ENCODE results near the gene FDXACB1.
"Not testable (repeated sequence)": the region's sequence is repeated elsewhere in the genome, so short reads cannot be mapped to it uniquely, and the experiment has no call there.

FDXACB1 gene

GRCh38 chr11:111910676-111911562, 32.0 kb upstream of the FDXACB1 start:
- no peak for DNase-seq (ENCODE audit: low read depth in 2 of 2)

GRCh38 chr11:111909378-111909777, 30.4 kb upstream of the FDXACB1 start:
- DNase-seq (ENCODE audit: low read depth in 2 of 2), result no peak

- DNase-seq (ENCODE audit: low read depth in 2 of 2), result no peak
These were observed 29.8 kb upstream of the FDXACB1 start for GRCh38 chr11:111908639-111909305.

- DNase-seq (ENCODE audit: low read depth in 2 of 2), result no peak
These were observed 27.7 kb upstream of the FDXACB1 start for GRCh38 chr11:111906680-111907079.

- DNase-seq (ENCODE audit: low read depth in 2 of 2), result no peak
These were observed 26.4 kb upstream of the FDXACB1 start for GRCh38 chr11:111905411-111905810.

- DNase-seq (ENCODE audit: low read depth in 2 of 2), result no peak
These were observed 7.9 kb upstream of the FDXACB1 start for GRCh38 chr11:111886844-111887243.

GRCh38 chr11:111886032-111886431, 7.1 kb upstream of the FDXACB1 start:
- DNase-seq (ENCODE audit: low read depth in 2 of 2), result no peak

GRCh38 chr11:111885053-111885452, 6.1 kb upstream of the FDXACB1 start:
- DNase-seq (ENCODE audit: low read depth in 2 of 2), result not testable (repeated sequence)

GRCh38 chr11:111882202-111882601, 3.2 kb upstream of the FDXACB1 start:
- no peak for DNase-seq (ENCODE audit: low read depth in 2 of 2)

GRCh38 chr11:111879637-111879960, 634 bp upstream of the FDXACB1 start:
- DNase-seq (ENCODE audit: low read depth in 2 of 2), result no peak

- DNase-seq (ENCODE audit: low read depth in 2 of 2), result no peak
These were observed 548 bp downstream of the FDXACB1 start for GRCh38 chr11:111878385-111878848.

- no peak for DNase-seq (ENCODE audit: low read depth in 2 of 2)
These were observed 7.2 kb downstream of the FDXACB1 start for GRCh38 chr11:111871693-111872161.

GRCh38 chr11:111870886-111871692, 7.9 kb downstream of the FDXACB1 start, which contains the start of gene ALG9:
Gene ALG9 (minus strand): TSS chr11:111871581. CDS start chr11:111871482, 99 bp downstream.
- DNase-seq (ENCODE audit: low read depth in 2 of 2), result peak; percentile 72 to 77

DNA sequence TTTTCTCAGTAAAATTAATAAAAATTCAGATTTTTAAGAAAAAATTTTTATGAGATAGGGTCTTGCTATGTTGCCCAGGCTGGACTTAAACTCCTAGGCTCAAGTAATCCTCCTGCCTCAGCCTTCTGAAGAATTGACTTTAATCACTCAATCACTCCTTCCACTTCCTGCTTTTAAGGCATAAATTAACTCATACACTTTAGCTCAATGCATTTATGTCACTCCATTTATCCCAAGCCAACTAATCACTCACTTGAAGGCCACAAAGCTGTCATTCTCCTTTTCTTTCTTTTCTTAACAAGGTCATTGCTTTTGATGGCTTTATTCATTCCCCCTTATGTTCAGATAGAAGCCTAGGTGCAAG, 8.5 kb downstream of the FDXACB1 start:
- no peak for DNase-seq (ENCODE audit: low read depth in 2 of 2)

GRCh38 chr11:111870113-111870512, 8.9 kb downstream of the FDXACB1 start:
- DNase-seq (ENCODE audit: low read depth in 2 of 2), result no peak

GRCh38 chr11:111860257-111860656, 18.7 kb downstream of the FDXACB1 start:
- DNase-seq (ENCODE audit: low read depth in 2 of 2), result no peak

DNA sequence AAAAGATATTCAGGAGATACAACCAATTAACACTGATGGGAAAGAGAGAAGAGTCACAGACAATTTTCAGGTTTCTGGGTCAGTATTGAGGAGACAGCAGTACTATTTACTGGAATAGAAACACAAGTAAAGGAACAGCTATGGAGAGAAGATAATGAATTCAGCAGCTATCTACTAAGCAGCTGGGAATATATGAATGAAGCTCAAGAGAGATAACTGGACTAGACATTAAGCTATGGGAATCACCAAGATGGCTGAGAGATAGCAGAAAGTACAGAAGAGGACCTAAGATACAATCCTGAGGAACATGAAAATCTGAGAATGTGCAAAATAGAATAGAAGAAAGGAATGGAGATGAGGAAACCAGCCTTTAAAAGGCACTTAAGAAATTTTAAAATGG, 23.5 kb downstream of the FDXACB1 start:
- no peak for DNase-seq (ENCODE audit: low read depth in 2 of 2)

GRCh38 chr11:111852103-111852502, 26.9 kb downstream of the FDXACB1 start:
- DNase-seq (ENCODE audit: low read depth in 2 of 2), result no peak

- no peak for DNase-seq (ENCODE audit: low read depth in 2 of 2)
These were observed 27.3 kb downstream of the FDXACB1 start for GRCh38 chr11:111851636-111852035.

- no peak for DNase-seq (ENCODE audit: low read depth in 2 of 2)
These were observed 27.9 kb downstream of the FDXACB1 start for GRCh38 chr11:111851067-111851466.

DNA sequence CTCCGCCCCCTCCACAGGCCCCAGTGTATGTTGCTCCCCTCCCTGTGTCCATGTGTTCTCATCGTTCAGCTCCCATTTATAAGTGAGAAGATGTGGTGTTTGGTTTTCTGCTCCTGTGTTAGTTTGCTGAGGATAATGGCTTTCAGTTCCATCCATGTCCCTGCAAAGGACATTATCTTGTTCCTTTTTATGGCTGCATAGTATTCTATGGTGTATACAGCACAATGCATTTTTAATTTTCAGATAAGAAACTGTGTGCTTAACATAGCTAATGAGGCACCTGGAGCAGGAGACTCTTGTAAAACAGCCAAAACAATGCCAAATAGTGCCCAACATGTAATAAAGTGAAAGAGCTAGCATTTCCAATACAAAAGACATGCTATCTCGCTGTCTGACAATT, 29.3 kb downstream of the FDXACB1 start:
- DNase-seq (ENCODE audit: low read depth in 2 of 2), result no peak

GRCh38 chr11:111846636-111847035, 32.3 kb downstream of the FDXACB1 start:
- no peak for DNase-seq (ENCODE audit: low read depth in 2 of 2)

Measured in stimulated activated CD8-positive, alpha-beta memory T cell treated with anti-CD3 and anti-CD28 coated beads, Interleukin-15, amount 100 ng/mL, for 4 hours (primary cell).